ENCODE measurements around the gene USP9X.
A peak's percentile ranks its signal among the peaks of the same experiment; 100 is the strongest.
"Not testable (repeated sequence)": the region's sequence is repeated elsewhere in the genome, so short reads cannot be mapped to it uniquely, and the experiment has no call there.

The USP9X gene

GRCh38 chrX:41131766-41132165, 46.5 kb downstream of the USP9X start:
- DNase-seq: no peak

GRCh38 chrX:41133551-41133950, 48.3 kb downstream of the USP9X start:
- DNase-seq: no peak

- DNase-seq: no peak
Observed at GRCh38 chrX:41137589-41137988, 52.3 kb downstream of the USP9X start.

GRCh38 chrX:41142130-41142910, 57.1 kb downstream of the USP9X start:
- DNase-seq: peak in 1 of 2 donors; percentile 16

- DNase-seq: no peak
Observed at GRCh38 chrX:41144873-41145272, 59.6 kb downstream of the USP9X start.

- peak; percentile 6 to 33 for DNase-seq
Observed at GRCh38 chrX:41145920-41146608, 60.8 kb downstream of the USP9X start.

GRCh38 chrX:41148553-41148952, 63.3 kb downstream of the USP9X start:
- no peak for DNase-seq

- no peak for DNase-seq
Observed at GRCh38 chrX:41150043-41150442, 64.8 kb downstream of the USP9X start.

- DNase-seq: not testable (repeated sequence)
Observed at GRCh38 chrX:41151726-41152125, 66.5 kb downstream of the USP9X start.

GRCh38 chrX:41152221-41152620, 67.0 kb downstream of the USP9X start:
- no peak for DNase-seq

GRCh38 chrX:41153448-41153847, 68.2 kb downstream of the USP9X start:
- no peak for DNase-seq

- no peak for DNase-seq
Observed at GRCh38 chrX:41153957-41154356, 68.7 kb downstream of the USP9X start.

- DNase-seq: no peak
Observed at GRCh38 chrX:41164449-41164848, 79.2 kb downstream of the USP9X start.

- DNase-seq: no peak
Observed at GRCh38 chrX:41167888-41168287, 82.6 kb downstream of the USP9X start.

GRCh38 chrX:41176263-41176662, 91.0 kb downstream of the USP9X start:
- DNase-seq: no peak

GRCh38 chrX:41177297-41177696, 92.1 kb downstream of the USP9X start:
- DNase-seq: no peak

GRCh38 chrX:41178201-41178600, 93.0 kb downstream of the USP9X start:
- DNase-seq: no peak

GRCh38 chrX:41180194-41180908, 95.1 kb downstream of the USP9X start:
- peak; percentile 46 to 50 for DNase-seq

- no peak for DNase-seq
Observed at GRCh38 chrX:41184312-41184711, 99.1 kb downstream of the USP9X start.

GRCh38 chrX:41186946-41187345, 101.7 kb downstream of the USP9X start:
- not testable (repeated sequence) for DNase-seq

GRCh38 chrX:41189156-41189555, 103.9 kb downstream of the USP9X start:
- DNase-seq: no peak

- no peak for DNase-seq
Observed at GRCh38 chrX:41192880-41193279, 107.6 kb downstream of the USP9X start.

- DNase-seq: no peak
Observed at GRCh38 chrX:41198410-41198809, 113.2 kb downstream of the USP9X start.

- no peak for DNase-seq
Observed at GRCh38 chrX:41200785-41201184, 115.5 kb downstream of the USP9X start.
